ENCODE measurements around the gene NAA80. TPM values are rescaled to one million over a fixed set of nuclear protein-coding genes. Genes with fewer than 3 reads are reported as not detected.

Gene NAA80
- total and polyA plus RNA-seq, 2 of the 13 experiments (the other 11 are each of a cell fraction or from before 2014, with no cell fraction given), result 3.4 to 8.7 TPM

DNA sequence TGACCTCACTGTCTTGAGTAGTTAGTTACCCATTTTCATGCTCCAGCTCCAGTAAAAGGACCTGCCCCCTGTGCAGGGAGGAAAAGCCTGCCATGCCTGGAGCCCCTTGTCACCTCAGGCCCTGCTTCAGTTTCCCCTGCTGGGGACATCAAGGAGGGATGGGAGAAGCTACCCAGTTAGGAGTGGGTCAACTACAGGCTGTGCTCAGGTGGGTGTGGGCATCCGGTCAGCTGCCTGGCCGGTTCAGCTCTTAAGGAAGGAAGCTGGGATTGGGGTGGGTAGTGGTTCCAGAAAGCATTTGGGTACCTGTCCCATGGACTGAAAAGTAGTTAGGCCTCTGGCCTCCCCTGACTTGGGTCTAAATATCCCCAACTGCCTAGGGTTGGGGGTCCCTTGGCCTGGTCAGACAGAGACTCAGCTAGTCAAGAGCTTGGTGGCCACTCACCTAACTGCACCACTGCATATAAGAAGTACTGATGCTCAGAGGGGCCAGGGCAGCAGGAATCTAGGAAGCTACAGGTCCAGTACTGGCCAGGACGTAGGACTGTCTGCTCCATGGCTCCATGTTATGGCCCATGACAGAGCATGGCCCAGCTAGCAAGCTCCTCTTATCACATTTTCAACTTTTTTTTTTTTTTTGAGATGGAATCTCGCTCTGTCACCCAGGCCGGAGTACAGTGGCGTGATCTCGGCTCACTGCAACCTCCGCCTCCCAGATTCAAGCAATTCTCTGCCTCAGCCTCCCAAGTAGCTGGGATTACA is 19.8 kb downstream of the NAA80 start:
- BruUV-seq (replicated peaks), result no TSS peak
- POLR2A ChIA-PET, result interaction anchor here (0.9 to 6.2 kb wide), 8 partner anchors 8 to 45 kb away, joined by 3 to 28 read pairs (median 5); partner anchors contain the start of genes HYAL3, IFRD2 and NAA80
- 97% methylated on average over 8 of the region's 8 CpGs for WGBS (ENCODE audit: low lambda C conversion rate)
- ATAC-seq, result peak; percentile 33
- in situ Hi-C loops (cut with HindIII; ENCODE audit: extremely low pct_ligation_motif_present, low pct_unique_long_range_greater_than_20kb), result loop anchor here (10.0 kb wide), 1 partner anchor 85 kb away; the partner anchor contains the start of gene GNAT1
- CTCF ChIA-PET (ENCODE audit: low intra/inter-chr PET ratio, low total read pairs), result no interaction called here
- TF ChIP-seq AGO2 (optimal IDR thresholded peaks at IDR 0.05; ENCODE audit: low read depth, low read length) (peak; percentile 6), POLR2G (IDR thresholded peaks at IDR 0.05; ENCODE audit: low read depth, low read length) (peak; percentile 14; the same call in 1 of the 2 replicates), ZC3H13 (CRISPR knock-in tag; IDR thresholded peaks at IDR 0.05) (peak; percentile 60; the same call in 1 of the 2 replicates), ZMAT3 (CRISPR knock-in tag; conservative IDR thresholded peaks at IDR 0.05) (no peak), RBM22 (optimal IDR thresholded peaks at IDR 0.05; ENCODE audit: low read length) (peak; percentile 36)
- FAIRE-seq, result no peak
- Histone ChIP-seq H3K27ac (ENCODE audit: extremely low read length, insufficient read depth, low read length) (no peak overlapping the region), H3K4me3 (replicated peaks in 1 of 3; ENCODE audit: insufficient read depth in 1 of 3, low read depth in 2 of 3, low read length in 3 of 3) (no peak overlapping the region), H3K4me2 (ENCODE audit: low read depth, low read length) (no peak overlapping the region), H3K79me2 (ENCODE audit: insufficient read depth, low read length) (no peaks in the 10 kb centered on the region), H4K20me1 (ENCODE audit: insufficient read depth, low read length) (no peaks in the 10 kb centered on the region; the same call in 1 of the 2 replicates), H3K9ac (ENCODE audit: insufficient read depth, low read depth, low read length) (no peak overlapping the region), H3K27me3 (ENCODE audit: control insufficient read depth in 1 of 2, insufficient read depth in 2 of 2, low read length in 2 of 2) (no peaks in the 10 kb centered on the region), H3K36me3 (replicated peaks in 1 of 2; ENCODE audit: control insufficient read depth in 1 of 2, insufficient read depth in 2 of 2, low read length in 2 of 2) (peaks cover 14 to 22% of the 10 kb centered on the region in 2 experiments), H3K9me3 (ENCODE audit: low read length) (no peaks in the 10 kb centered on the region), H3K4me1 (ENCODE audit: insufficient read depth, low read length) (peaks cover 31% of the 10 kb centered on the region), H2AFZ (ENCODE audit: low read length) (no peak overlapping the region)
- intact Hi-C loops (cut with micrococcal nuclease; ENCODE audit: unreplicated experiment), result no loop called here
- no peak for DNase-seq (ENCODE audit: low spot score)

DNA sequence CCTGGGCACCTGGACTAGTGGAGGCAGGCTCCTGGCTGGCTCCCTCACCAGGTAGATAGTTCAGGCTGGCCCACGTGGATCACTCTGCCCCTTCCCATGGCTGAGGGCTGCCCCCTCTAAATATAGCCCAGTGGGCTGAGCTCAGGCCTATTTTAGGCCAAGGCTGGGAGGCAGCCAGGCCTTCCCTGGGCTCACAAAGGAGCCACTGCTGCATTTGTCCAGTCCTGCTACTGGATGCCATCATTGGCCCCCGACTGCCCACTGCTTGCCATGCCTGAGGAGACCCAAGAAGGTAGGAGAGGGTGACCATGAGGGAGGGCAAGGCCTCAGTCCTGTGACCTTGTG is 20.4 kb downstream of the NAA80 start, which contains the start of gene LSMEM2:
Gene LSMEM2, plus strand, starts transcription at position 208 of the 345 bp plus-strand sequence. Its CDS starts 27 bp downstream, at position 235.
- H3K9ac ChIP-seq (ENCODE audit: insufficient read depth, low read depth, low read length), result no peak within 1 kb of the TSS
- no TSS peak for BruUV-seq (replicated peaks)
- intact Hi-C loops (cut with micrococcal nuclease; ENCODE audit: unreplicated experiment) (no loop called here), in situ Hi-C loops (cut with HindIII; ENCODE audit: extremely low pct_ligation_motif_present, low pct_unique_long_range_greater_than_20kb) (loop anchor here (10.0 kb wide), 1 partner anchor 84 kb away; the partner anchor contains the start of gene GNAT1)
- no peak within 1 kb of the TSS for H3K4me3 ChIP-seq (replicated peaks in 1 of 3; ENCODE audit: insufficient read depth in 1 of 3, low read depth in 2 of 3, low read length in 3 of 3)
- peaks cover 37% of the 10 kb centered on the region for H3K4me1 ChIP-seq (ENCODE audit: insufficient read depth, low read length)
- peaks cover 14 to 28% of the 10 kb centered on the region in 2 experiments for H3K36me3 ChIP-seq (replicated peaks in 1 of 2; ENCODE audit: control insufficient read depth in 1 of 2, insufficient read depth in 2 of 2, low read length in 2 of 2)
- no peaks in the 10 kb centered on the region for H3K79me2 ChIP-seq (ENCODE audit: insufficient read depth, low read length)
- H3K27ac ChIP-seq (ENCODE audit: extremely low read length, insufficient read depth, low read length), result no peak within 1 kb of the TSS
- ChIA-PET POLR2A (interaction anchor here (0.9 to 6.2 kb wide), 9 partner anchors 9 to 46 kb away, joined by 3 to 28 read pairs (median 5); partner anchors contain the start of genes HYAL3, IFRD2 and NAA80), CTCF (ENCODE audit: low intra/inter-chr PET ratio, low total read pairs) (no interaction called here)
- no peaks in the 10 kb centered on the region; the same call in 1 of the 2 replicates for H4K20me1 ChIP-seq (ENCODE audit: insufficient read depth, low read length)
- FAIRE-seq, result no peak
- WGBS (ENCODE audit: low lambda C conversion rate), result no CpG with 5 or more reads among the region's 2 CpGs
- no peak within 1 kb of the TSS for H3K4me2 ChIP-seq (ENCODE audit: low read depth, low read length)
- DNase-seq (ENCODE audit: low spot score), result no peak
- no peak within 1 kb of the TSS for H2AFZ ChIP-seq (ENCODE audit: low read length)
- H3K9me3 ChIP-seq (ENCODE audit: low read length), result no peaks in the 10 kb centered on the region
- peak; percentile 9 for ATAC-seq
- H3K27me3 ChIP-seq (ENCODE audit: control insufficient read depth in 1 of 2, insufficient read depth in 2 of 2, low read length in 2 of 2), result no peaks in the 10 kb centered on the region
- TF ChIP-seq NRL (CRISPR knock-in tag; IDR thresholded peaks at IDR 0.05; ENCODE audit: borderline replicate concordance) (0 out of 2 replicates have a peak, but pooled peaks have one; percentile 33), AGO2 (optimal IDR thresholded peaks at IDR 0.05; ENCODE audit: low read depth, low read length) (peak; percentile 65), RXRA (CRISPR knock-in tag; IDR thresholded peaks at IDR 0.05) (no peak), XRCC5 (optimal IDR thresholded peaks at IDR 0.05; ENCODE audit: low read length) (no peak), ZNF546 (CRISPR knock-in tag; conservative IDR thresholded peaks at IDR 0.05) (no peak), ZNF180 (CRISPR knock-in tag; IDR thresholded peaks at IDR 0.05; ENCODE audit: borderline replicate concordance, low read depth) (no peak), PCBP2 (optimal IDR thresholded peaks at IDR 0.05; ENCODE audit: low read depth, low read length, poor library complexity, severe bottlenecking) (no peak), PHF20 (CRISPR knock-in tag; IDR thresholded peaks at IDR 0.05) (no peak), KDM2A (CRISPR knock-in tag; IDR thresholded peaks at IDR 0.05; ENCODE audit: borderline replicate concordance, low read depth) (no peak), ZNF563 (CRISPR knock-in tag; IDR thresholded peaks at IDR 0.05) (0 out of 2 replicates have a peak, but pooled peaks have one; percentile 19), ZNF761 (CRISPR knock-in tag; conservative IDR thresholded peaks at IDR 0.05) (no peak)
- TF ChIP-seq, protein P1, sequence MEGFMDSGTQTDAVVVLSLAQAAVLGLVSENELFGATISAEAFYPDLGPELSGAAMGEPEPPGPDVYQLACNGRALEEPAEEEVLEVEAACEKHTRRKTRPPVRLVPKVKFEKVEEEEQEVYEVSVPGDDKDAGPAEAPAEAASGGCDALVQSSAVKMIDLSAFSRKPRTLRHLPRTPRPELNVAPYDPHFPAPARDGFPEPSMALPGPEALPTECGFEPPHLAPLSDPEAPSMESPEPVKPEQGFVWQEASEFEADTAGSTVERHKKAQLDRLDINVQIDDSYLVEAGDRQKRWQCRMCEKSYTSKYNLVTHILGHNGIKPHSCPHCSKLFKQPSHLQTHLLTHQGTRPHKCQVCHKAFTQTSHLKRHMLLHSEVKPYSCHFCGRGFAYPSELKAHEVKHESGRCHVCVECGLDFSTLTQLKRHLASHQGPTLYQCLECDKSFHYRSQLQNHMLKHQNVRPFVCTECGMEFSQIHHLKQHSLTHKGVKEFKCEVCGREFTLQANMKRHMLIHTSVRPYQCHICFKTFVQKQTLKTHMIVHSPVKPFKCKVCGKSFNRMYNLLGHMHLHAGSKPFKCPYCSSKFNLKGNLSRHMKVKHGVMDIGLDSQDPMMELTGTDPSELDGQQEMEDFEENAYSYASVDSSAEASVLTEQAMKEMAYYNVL (CRISPR knock-in tag; IDR thresholded peaks at IDR 0.05; ENCODE audit: borderline replicate concordance), result no peak
